ENCODE data around the gene SLC5A5.

SLC5A5 gene

DNA sequence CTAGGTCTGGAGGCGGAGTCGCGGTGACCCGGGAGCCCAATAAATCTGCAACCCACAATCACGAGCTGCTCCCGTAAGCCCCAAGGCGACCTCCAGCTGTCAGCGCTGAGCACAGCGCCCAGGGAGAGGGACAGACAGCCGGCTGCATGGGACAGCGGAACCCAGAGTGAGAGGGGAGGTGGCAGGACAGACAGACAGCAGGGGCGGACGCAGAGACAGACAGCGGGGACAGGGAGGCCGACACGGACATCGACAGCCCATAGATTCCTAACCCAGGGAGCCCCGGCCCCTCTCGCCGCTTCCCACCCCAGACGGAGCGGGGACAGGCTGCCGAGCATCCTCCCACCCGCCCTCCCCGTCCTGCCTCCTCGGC lies at the start of gene SLC5A5:
Gene SLC5A5 (plus strand): TSS at position 68 of the 373 bp plus-strand sequence. CDS start 375 bp downstream, outside the sequence.
- ChIA-PET POLR2A (interaction anchor here (1.7 to 3.6 kb wide), 2 partner anchors 13 to 61 kb away, joined by 8 to 31 read pairs; partner anchors contain the start of genes CCDC124 and RPL18A), CTCF (interaction anchor here (2.2 kb wide), 1 partner anchor 61 kb away, joined by 13 read pairs; the partner anchor contains the start of gene CCDC124)
- no peak for DNase-seq (ENCODE audit: extremely low spot score)
- TF ChIP-seq SUZ12 (IDR thresholded peaks at IDR 0.05) (no peak), HDGF (IDR thresholded peaks at IDR 0.05; ENCODE audit: borderline replicate concordance) (no peak), ARNT (IDR thresholded peaks at IDR 0.05) (no peak), FOXK2 (IDR thresholded peaks at IDR 0.05) (no peak), CTBP1 (IDR thresholded peaks at IDR 0.05; ENCODE audit: borderline replicate concordance) (no peak), NFRKB (IDR thresholded peaks at IDR 0.05) (no peak), SP1 (IDR thresholded peaks at IDR 0.05) (no peak), ELF4 (IDR thresholded peaks at IDR 0.05) (no peak), FOXA1 (IDR thresholded peaks at IDR 0.05) (no peak), ZNF384 (IDR thresholded peaks at IDR 0.05) (no peak), TARDBP (IDR thresholded peaks at IDR 0.05) (no peak), LEF1 (IDR thresholded peaks at IDR 0.05; ENCODE audit: borderline replicate concordance) (no peak), FOXM1 (IDR thresholded peaks at IDR 0.05; ENCODE audit: borderline replicate concordance) (no peak), BHLHE40 (IDR thresholded peaks at IDR 0.05; ENCODE audit: borderline replicate concordance) (no peak), L3MBTL2 (conservative IDR thresholded peaks at IDR 0.05) (no peak)
- TF ChIP-seq, protein P1, sequence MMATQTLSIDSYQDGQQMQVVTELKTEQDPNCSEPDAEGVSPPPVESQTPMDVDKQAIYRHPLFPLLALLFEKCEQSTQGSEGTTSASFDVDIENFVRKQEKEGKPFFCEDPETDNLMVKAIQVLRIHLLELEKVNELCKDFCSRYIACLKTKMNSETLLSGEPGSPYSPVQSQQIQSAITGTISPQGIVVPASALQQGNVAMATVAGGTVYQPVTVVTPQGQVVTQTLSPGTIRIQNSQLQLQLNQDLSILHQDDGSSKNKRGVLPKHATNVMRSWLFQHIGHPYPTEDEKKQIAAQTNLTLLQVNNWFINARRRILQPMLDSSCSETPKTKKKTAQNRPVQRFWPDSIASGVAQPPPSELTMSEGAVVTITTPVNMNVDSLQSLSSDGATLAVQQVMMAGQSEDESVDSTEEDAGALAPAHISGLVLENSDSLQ (IDR thresholded peaks at IDR 0.05) = no peak

DNA sequence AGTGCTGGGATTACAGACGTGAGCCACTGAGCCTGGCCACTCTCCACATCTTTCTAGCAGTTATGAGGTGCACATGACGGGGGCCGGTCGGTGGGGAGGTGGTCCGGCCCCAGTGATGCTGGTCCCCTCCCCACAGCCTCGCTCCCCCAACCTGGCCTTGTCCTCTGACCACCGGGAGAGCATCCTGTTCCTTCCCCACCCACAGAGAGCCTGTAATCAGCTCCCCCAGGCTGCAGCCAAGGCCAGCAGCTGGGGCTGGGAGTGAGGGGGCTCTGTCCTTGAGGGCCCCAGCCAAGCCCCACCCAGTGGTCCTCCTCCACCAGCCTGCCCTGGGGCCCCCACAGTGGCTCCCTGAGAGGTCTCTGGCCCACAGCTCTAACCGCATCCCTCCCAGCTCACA lies 47.4 kb upstream of the SLC5A5 start:
- ChIA-PET POLR2A (interaction anchor here (1.4 kb wide), 1 partner anchor 35 kb away, joined by 3 read pairs; the partner anchor contains the start of gene RPL18A), CTCF (no interaction called here)
- no peak for TF ChIP-seq SP1 (IDR thresholded peaks at IDR 0.05)
- TF ChIP-seq TARDBP (IDR thresholded peaks at IDR 0.05) = no peak
- no peak for TF ChIP-seq LEF1 (IDR thresholded peaks at IDR 0.05; ENCODE audit: borderline replicate concordance)
- TF ChIP-seq CTBP1 (IDR thresholded peaks at IDR 0.05; ENCODE audit: borderline replicate concordance) = no peak
- no peak for TF ChIP-seq SUZ12 (IDR thresholded peaks at IDR 0.05)
- TF ChIP-seq NFRKB (IDR thresholded peaks at IDR 0.05) = no peak
- no peak for TF ChIP-seq FOXM1 (IDR thresholded peaks at IDR 0.05; ENCODE audit: borderline replicate concordance)
- TF ChIP-seq ELF4 (IDR thresholded peaks at IDR 0.05) = no peak
- TF ChIP-seq, protein P1 (IDR thresholded peaks at IDR 0.05) = no peak
- TF ChIP-seq L3MBTL2 (conservative IDR thresholded peaks at IDR 0.05) = no peak
- no peak for TF ChIP-seq ZNF384 (IDR thresholded peaks at IDR 0.05)
- no peak for TF ChIP-seq ARNT (IDR thresholded peaks at IDR 0.05)
- TF ChIP-seq HDGF (IDR thresholded peaks at IDR 0.05; ENCODE audit: borderline replicate concordance) = no peak
- TF ChIP-seq BHLHE40 (IDR thresholded peaks at IDR 0.05; ENCODE audit: borderline replicate concordance) = no peak
- no peak for TF ChIP-seq FOXA1 (IDR thresholded peaks at IDR 0.05)
- TF ChIP-seq FOXK2 (IDR thresholded peaks at IDR 0.05) = no peak
- no peak for DNase-seq (ENCODE audit: extremely low spot score)

DNA sequence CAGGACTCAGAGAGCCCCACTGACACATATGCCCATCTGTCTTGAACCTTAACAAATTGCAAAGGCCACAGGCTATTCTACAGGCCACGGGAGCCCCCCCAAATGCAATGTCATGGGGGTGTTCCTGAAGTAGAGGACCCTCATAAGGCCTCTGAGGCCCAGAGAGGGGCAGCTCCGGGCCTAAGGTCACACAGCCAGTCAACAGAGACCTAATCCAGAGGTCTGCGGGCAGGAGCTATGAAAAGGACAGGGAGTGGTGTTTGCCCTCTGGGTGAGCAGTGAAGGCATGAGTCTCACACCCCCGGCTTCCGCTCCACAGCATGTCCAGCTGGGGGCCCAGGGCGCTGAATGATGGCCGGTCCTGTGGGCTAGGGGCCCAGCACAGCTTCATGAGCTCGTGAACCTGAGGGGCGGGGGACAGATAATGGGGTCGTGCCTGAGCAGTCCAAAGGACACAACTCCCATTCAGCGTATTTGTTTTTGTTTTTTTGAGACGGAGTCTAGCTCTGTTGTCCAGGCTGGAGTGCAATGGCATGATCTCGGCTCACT lies 45.2 kb upstream of the SLC5A5 start:
- no peak for TF ChIP-seq FOXA1 (IDR thresholded peaks at IDR 0.05)
- no peak for TF ChIP-seq ELF4 (IDR thresholded peaks at IDR 0.05)
- TF ChIP-seq TARDBP (IDR thresholded peaks at IDR 0.05) = no peak
- TF ChIP-seq SUZ12 (IDR thresholded peaks at IDR 0.05) = no peak
- no peak for TF ChIP-seq HDGF (IDR thresholded peaks at IDR 0.05; ENCODE audit: borderline replicate concordance)
- TF ChIP-seq ARNT (IDR thresholded peaks at IDR 0.05) = no peak
- TF ChIP-seq FOXK2 (IDR thresholded peaks at IDR 0.05) = no peak
- no peak for TF ChIP-seq L3MBTL2 (conservative IDR thresholded peaks at IDR 0.05)
- no peak for TF ChIP-seq LEF1 (IDR thresholded peaks at IDR 0.05; ENCODE audit: borderline replicate concordance)
- no peak for TF ChIP-seq CTBP1 (IDR thresholded peaks at IDR 0.05; ENCODE audit: borderline replicate concordance)
- TF ChIP-seq BHLHE40 (IDR thresholded peaks at IDR 0.05; ENCODE audit: borderline replicate concordance) = no peak
- TF ChIP-seq FOXM1 (IDR thresholded peaks at IDR 0.05; ENCODE audit: borderline replicate concordance) = no peak
- no peak for TF ChIP-seq ZNF384 (IDR thresholded peaks at IDR 0.05)
- ChIA-PET POLR2A (no interaction called here), CTCF (no interaction called here)
- no peak for DNase-seq (ENCODE audit: extremely low spot score)

DNA sequence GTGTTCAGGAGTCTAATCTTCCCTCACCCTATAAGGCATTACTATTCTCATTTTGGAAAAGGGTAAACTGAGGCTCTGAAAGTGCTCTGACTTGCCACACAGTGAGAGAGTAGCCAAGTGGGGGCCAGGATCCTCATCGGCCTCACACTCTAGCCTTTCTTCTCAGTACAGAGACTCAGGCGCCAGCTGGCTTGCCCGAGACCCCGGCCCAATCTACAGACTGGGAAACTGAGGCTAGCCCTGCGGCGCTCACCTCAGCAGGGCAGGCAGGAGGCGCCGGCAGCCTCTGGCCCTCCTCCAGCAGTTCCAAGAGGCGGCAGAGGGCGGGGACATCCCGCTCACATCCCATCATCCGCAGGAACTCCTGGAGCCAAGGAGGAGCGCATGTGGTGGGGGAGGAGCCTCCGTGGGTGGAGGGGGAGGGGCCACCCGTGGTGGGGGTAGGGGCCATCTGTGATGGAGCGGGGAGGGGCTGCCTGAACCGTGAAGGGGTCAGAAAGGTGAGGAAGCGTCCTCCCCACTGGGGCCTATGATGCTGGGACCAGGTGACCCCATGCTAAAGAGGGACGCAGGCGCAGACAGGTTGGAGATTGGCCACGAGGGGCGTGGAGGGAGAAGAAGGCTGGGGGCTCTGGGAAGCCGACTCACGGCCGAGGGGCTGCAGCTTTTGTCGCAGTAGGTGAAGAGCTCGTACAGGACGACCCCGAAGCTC lies 41.7 kb upstream of the SLC5A5 start:
- ChIA-PET POLR2A (interaction anchor here (1.8 kb wide), 1 partner anchor 30 kb away, joined by 7 read pairs; the partner anchor contains the start of gene RPL18A), CTCF (interaction anchor here (0.9 to 1.2 kb wide), 2 partner anchors 55 to 439 kb away, joined by 3 read pairs; no protein-coding TSS in a partner anchor)
- no peak for TF ChIP-seq FOXK2 (IDR thresholded peaks at IDR 0.05)
- TF ChIP-seq L3MBTL2 (conservative IDR thresholded peaks at IDR 0.05) = 0 out of 2 replicates have a peak, but pooled peaks have one; percentile 53
- no peak for TF ChIP-seq BHLHE40 (IDR thresholded peaks at IDR 0.05; ENCODE audit: borderline replicate concordance)
- DNase-seq (ENCODE audit: extremely low spot score) = peak; percentile 85

DNA sequence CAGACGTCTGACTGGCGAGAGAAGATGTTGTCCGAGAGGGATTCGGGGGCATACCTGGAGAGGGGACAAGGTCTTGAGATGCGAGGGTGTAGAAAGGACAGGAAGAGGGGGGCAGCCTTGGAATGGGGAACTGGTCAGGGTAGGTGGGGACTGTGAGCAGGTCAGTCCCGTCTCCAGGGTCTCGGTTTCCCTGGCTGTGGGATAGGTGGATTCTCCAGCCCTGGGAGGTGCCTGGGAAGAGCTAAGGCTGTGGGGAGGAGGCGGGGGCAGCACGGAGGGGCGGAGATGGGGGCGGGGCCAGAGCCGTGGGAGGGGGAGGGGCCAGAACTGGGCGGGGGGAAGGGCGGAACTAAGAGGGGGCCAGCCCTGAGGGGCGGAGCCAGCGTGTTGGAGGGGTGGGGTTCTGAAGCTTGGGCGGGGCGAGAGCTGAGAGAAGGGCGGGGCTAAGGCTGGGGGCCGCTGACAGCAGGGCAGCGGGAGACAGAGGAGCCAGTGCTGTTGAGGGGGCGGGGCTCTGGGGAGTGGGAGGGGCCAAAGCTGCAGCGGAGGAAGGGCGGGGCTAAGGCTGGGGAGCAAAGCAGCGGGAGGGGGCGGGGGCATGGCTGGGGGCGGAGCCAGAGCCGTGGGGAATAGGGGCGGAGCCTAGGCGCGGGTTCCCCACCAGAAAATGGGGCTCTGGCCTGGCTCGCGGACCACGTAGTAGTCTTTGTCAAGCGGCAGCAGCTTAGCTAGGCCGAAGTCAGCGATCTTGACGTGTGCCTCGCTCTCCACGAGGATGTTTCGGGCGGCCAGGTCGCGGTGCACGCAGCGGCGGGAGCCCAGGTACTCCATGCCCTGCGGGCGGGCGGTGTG lies 41.0 kb upstream of the SLC5A5 start:
- POLR2A ChIA-PET = interaction anchor here (0.7 to 1.8 kb wide), 2 partner anchors 29 to 102 kb away, joined by 4 to 7 read pairs; partner anchors contain the start of genes CCDC124 and RPL18A
- CTCF ChIA-PET = interaction anchor here (0.6 to 1.2 kb wide), 3 partner anchors 10 to 440 kb away, joined by 3 read pairs; no protein-coding TSS in a partner anchor
- DNase-seq (ENCODE audit: extremely low spot score) = peak; percentile 100

More for the DNA sequence above, 41.0 kb upstream of the SLC5A5 start:
- TF ChIP-seq FOXK2 (IDR thresholded peaks at IDR 0.05) (no peak), L3MBTL2 (conservative IDR thresholded peaks at IDR 0.05) (peak; percentile 42; the same call in 1 of the 2 replicates)

Measured in HEK293T (cell line).